IMR-90 (cell line): Measurements from ENCODE around the gene MYH9.

Experiments used
- BHLHE40 ChIP-seq: fragments of 150-350 bp; IDR thresholded peaks from 2 replicates; pipeline ENCODE4 v1.6.1; 2016; ENCODE audit warnings: mild to moderate bottlenecking, low read depth, low read length
- CEBPB ChIP-seq: IDR thresholded peaks from 2 replicates; pipeline ENCODE4 v1.6.1; 2012; ENCODE audit warnings: low read depth, low read length, improper control_type of control experiment
- MAFK ChIP-seq: IDR thresholded peaks from 2 replicates; pipeline ENCODE4 v1.6.1; 2012; ENCODE audit warnings: low read depth, low read length, improper control_type of control experiment
- MAZ ChIP-seq: IDR thresholded peaks from 2 replicates; pipeline ENCODE4 v1.6.1; 2012; ENCODE audit warnings: low read depth, mild to moderate bottlenecking, low read length, improper control_type of control experiment, moderate library complexity, borderline replicate concordance
- MXI1 ChIP-seq: IDR thresholded peaks from 2 replicates; pipeline ENCODE4 v1.6.1; 2012; ENCODE audit warnings: low read depth, mild to moderate bottlenecking, low read length, moderate library complexity, borderline replicate concordance
- NFE2L2 ChIP-seq: fragments of 150-350 bp; IDR thresholded peaks from 2 replicates; pipeline ENCODE4 v1.6.1; 2016; ENCODE audit warnings: low read depth, mild to moderate bottlenecking, low read length
- POLR2A ChIP-seq: IDR thresholded peaks from 2 replicates; pipeline ENCODE4 v1.6.1; 2012; ENCODE audit warnings: mild to moderate bottlenecking, low read depth, low read length
- RAD21 ChIP-seq: IDR thresholded peaks from 2 replicates; pipeline ENCODE4 v1.6.1; 2012; ENCODE audit warnings: low read length, improper control_type of control experiment
- RCOR1 ChIP-seq: IDR thresholded peaks from 2 replicates; pipeline ENCODE4 v1.6.1; 2012; ENCODE audit warnings: mild to moderate bottlenecking, low read length, improper control_type of control experiment; ENCODE audit not compliant: insufficient replicate concordance
- RFX5 ChIP-seq: IDR thresholded peaks from 2 replicates; pipeline ENCODE4 v1.8.0; 2012; ENCODE audit warnings: low read depth, mild to moderate bottlenecking, low read length, moderate library complexity
- SMC3 ChIP-seq: fragments of 150-350 bp; IDR thresholded peaks from 2 replicates; pipeline ENCODE4 v1.6.1; 2016; ENCODE audit warnings: low read depth, mild to moderate bottlenecking, antibody characterized with exemption, low read length, moderate library complexity
- TF ChIP-seq, protein P1 (sequence below): conservative IDR thresholded peaks from 2 replicates; pipeline ENCODE4 v1.5.1; 2012; ENCODE audit warnings: mild to moderate bottlenecking, low read depth, low read length, improper control_type of control experiment
- TF ChIP-seq, protein P2 (sequence below): fragments of 150-350 bp; IDR thresholded peaks from 2 replicates; pipeline ENCODE4 v1.6.1; 2016; ENCODE audit warnings: low read depth, mild to moderate bottlenecking, low read length, moderate library complexity, borderline replicate concordance

DNA sequence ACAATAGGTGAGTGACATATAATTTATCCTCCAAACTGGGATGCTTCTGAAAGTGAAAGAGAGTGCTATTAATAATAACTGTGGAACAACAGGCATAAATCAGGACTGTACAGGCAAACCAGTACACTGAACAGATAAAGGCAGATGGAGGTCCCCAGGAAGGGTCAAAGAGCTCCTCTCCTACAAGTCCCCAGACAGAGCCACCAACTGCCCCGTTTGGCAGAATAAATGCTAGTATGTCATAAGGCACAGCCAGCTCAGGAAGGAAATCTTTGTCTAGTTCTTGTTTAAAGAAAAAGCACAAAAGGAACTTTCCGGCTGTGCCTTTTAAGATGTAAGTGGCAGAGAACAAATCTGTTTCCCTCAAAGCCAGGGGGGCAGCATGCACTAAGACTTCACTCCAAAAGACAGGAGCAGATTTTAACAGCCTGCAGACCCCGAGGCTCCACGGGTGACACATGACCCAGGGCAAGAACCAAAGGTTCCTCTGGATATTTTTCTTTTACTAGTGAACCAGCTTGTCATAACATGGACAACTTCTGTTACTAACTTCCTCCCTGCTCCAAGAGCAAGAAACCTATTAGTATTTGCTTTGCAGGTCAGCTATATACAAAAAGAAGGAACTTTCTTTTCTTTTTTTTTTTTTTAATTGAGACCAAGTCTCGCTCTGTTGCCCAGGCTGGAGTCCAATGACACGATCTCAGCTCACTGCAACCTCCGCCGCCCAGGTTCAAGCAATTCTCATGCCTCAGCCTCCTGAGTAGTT, 50.2 kb downstream of the MYH9 start:
- TF ChIP-seq CEBPB (no peak), RAD21 (no peak), POLR2A (no peak), MXI1 (no peak), RFX5 (no peak), RCOR1 (no peak), MAFK (no peak), MAZ (no peak), SMC3 (no peak), NFE2L2 (no peak), BHLHE40 (no peak)
- TF ChIP-seq, protein P1, sequence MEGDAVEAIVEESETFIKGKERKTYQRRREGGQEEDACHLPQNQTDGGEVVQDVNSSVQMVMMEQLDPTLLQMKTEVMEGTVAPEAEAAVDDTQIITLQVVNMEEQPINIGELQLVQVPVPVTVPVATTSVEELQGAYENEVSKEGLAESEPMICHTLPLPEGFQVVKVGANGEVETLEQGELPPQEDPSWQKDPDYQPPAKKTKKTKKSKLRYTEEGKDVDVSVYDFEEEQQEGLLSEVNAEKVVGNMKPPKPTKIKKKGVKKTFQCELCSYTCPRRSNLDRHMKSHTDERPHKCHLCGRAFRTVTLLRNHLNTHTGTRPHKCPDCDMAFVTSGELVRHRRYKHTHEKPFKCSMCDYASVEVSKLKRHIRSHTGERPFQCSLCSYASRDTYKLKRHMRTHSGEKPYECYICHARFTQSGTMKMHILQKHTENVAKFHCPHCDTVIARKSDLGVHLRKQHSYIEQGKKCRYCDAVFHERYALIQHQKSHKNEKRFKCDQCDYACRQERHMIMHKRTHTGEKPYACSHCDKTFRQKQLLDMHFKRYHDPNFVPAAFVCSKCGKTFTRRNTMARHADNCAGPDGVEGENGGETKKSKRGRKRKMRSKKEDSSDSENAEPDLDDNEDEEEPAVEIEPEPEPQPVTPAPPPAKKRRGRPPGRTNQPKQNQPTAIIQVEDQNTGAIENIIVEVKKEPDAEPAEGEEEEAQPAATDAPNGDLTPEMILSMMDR = no peak
- TF ChIP-seq, protein P2, sequence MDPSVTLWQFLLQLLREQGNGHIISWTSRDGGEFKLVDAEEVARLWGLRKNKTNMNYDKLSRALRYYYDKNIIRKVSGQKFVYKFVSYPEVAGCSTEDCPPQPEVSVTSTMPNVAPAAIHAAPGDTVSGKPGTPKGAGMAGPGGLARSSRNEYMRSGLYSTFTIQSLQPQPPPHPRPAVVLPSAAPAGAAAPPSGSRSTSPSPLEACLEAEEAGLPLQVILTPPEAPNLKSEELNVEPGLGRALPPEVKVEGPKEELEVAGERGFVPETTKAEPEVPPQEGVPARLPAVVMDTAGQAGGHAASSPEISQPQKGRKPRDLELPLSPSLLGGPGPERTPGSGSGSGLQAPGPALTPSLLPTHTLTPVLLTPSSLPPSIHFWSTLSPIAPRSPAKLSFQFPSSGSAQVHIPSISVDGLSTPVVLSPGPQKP = no peak
